Peyer's patch (tissue), 4 donors: ENCODE data around the gene TM9SF1. TPM values are rescaled to one million over a fixed set of nuclear protein-coding genes. Genes with fewer than 3 reads are reported as not detected.

Experiments used
- DNase-seq, 3 donors: peaks; one replicate each; pipeline ENCODE4 v3.0.0-alpha.2; 2017 to 2019
- H3K27ac ChIP-seq, 4 donors: fragments of 200-600 bp; sonication (generic); one replicate each; pipeline ENCODE4 v1.5.1; 2016 to 2019
- H3K27me3 ChIP-seq, 2 donors: fragments of 200-600 bp; sonication (generic); one replicate each; pipeline ENCODE4 v1.5.1; 2019
- H3K36me3 ChIP-seq, 3 donors: fragments of 200-600 bp; sonication (generic); one replicate each; pipeline ENCODE4 v1.5.1; 2016 to 2019
- H3K4me1 ChIP-seq, 4 donors: fragments of 200-600 bp; sonication (generic); one replicate each; pipeline ENCODE4 v1.5.1; 2016 to 2019
- H3K4me3 ChIP-seq, 4 donors: fragments of 200-600 bp; sonication (generic); 1 replicate in 3 of 4; 2 replicates in 1 of 4; pipeline ENCODE4 v1.5.1; 2016 to 2019; ENCODE audit warnings: mild to moderate bottlenecking in 1 of 4
- H3K9me3 ChIP-seq, 4 donors: fragments of 200-600 bp; sonication (generic); one replicate each; pipeline ENCODE4 v1.5.1; 2016 to 2019; ENCODE audit warnings: mild to moderate bottlenecking in 1 of 4
- CTCF ChIP-seq, 6 experiments: fragments of 450-650 bp in 4 of 6; fragments of 200-600 bp in 2 of 6; sonication (generic) in 1 of 6; IDR thresholded peaks; one replicate each; pipeline ENCODE4 v1.5.1; 2017 to 2019; ENCODE audit warnings: antibody characterized with exemption in 6 of 6, mild to moderate bottlenecking in 3 of 6, moderate library complexity in 1 of 6
- POLR2A ChIP-seq, 2 donors: fragments of 450-650 bp; IDR thresholded peaks; one replicate each; pipeline ENCODE4 v1.5.1; 2017; ENCODE audit warnings: antibody characterized with exemption in 2 of 2, mild to moderate bottlenecking in 2 of 2, moderate library complexity in 2 of 2
- total RNA-seq, 4 donors: library from RNA; depleted of rRNA; stranded (reverse); fragments of >200 nt; gene quantifications; one replicate each; pipeline ENCODE4 v1.1.0, GENCODE V29; 2016

TM9SF1 gene
- total RNA-seq, 4 donors from 2014 or later = 22.3 to 80.7 (median 49.8) TPM

- TF ChIP-seq POLR2A (IDR thresholded peaks at IDR 0.05) (peak; percentile 93 to 94), CTCF (IDR thresholded peaks at IDR 0.05) (peak in 3 of 6 experiments; percentile 17 to 28 (median 26))
- Histone ChIP-seq H3K36me3 (peaks cover 0 to 36% (median 0%) of the 10 kb centered on the region in 3 donors), H3K4me3 (peak within 1 kb of the TSS; percentile 62 to 80 (median 72)), H3K27ac (peak within 1 kb of the TSS; percentile 96 to 98 (median 97)), H3K9me3 (no peaks in the 10 kb centered on the region), H3K4me1 (peaks cover 0 to 22% (median 3%) of the 10 kb centered on the region in 4 donors), H3K27me3 (no peaks in the 10 kb centered on the region)
- peak; percentile 94 to 99 (median 99) for DNase-seq
Measured at GRCh38 chr14:24212924-24213865, 18.0 kb upstream of the TM9SF1 start, which contains the start of gene CHMP4A. TSS of gene CHMP4A (minus strand) at chr14:24213488. CDS start at chr14:24213439, 49 bp downstream.

GRCh38 chr14:24211311-24211710 lies 16.1 kb upstream of the TM9SF1 start:
- Histone ChIP-seq H3K9me3 (no peaks in the 10 kb centered on the region), H3K27ac (no peak overlapping the region), H3K4me1 (peaks cover 0 to 22% (median 2%) of the 10 kb centered on the region in 4 donors), H3K27me3 (no peaks in the 10 kb centered on the region), H3K4me3 (no peak overlapping the region), H3K36me3 (peaks cover 0 to 51% (median 0%) of the 10 kb centered on the region in 3 donors)
- DNase-seq = no peak
- TF ChIP-seq CTCF (IDR thresholded peaks at IDR 0.05) (no peak), POLR2A (IDR thresholded peaks at IDR 0.05) (no peak)

- DNase-seq = no peak
- H3K4me1 ChIP-seq = peaks cover 0 to 10% (median 0%) of the 10 kb centered on the region in 4 donors
- H3K9me3 ChIP-seq = no peaks in the 10 kb centered on the region
- H3K27me3 ChIP-seq = no peaks in the 10 kb centered on the region
- H3K36me3 ChIP-seq = peaks cover 0 to 67% (median 0%) of the 10 kb centered on the region in 3 donors
- TF ChIP-seq POLR2A (IDR thresholded peaks at IDR 0.05) (no peak), CTCF (IDR thresholded peaks at IDR 0.05) (no peak)
- H3K4me3 ChIP-seq = no peak overlapping the region
- H3K27ac ChIP-seq = no peak overlapping the region
Measured at GRCh38 chr14:24207625-24208024, 12.4 kb upstream of the TM9SF1 start.

GRCh38 chr14:24207104-24207551 lies 11.9 kb upstream of the TM9SF1 start:
- H3K27me3 ChIP-seq = no peaks in the 10 kb centered on the region
- no peak overlapping the region for H3K27ac ChIP-seq
- DNase-seq = no peak
- TF ChIP-seq POLR2A (IDR thresholded peaks at IDR 0.05) (no peak), CTCF (IDR thresholded peaks at IDR 0.05) (no peak)
- H3K9me3 ChIP-seq = no peaks in the 10 kb centered on the region
- H3K4me3 ChIP-seq = no peak overlapping the region
- peaks cover 0 to 72% (median 0%) of the 10 kb centered on the region in 3 donors for H3K36me3 ChIP-seq
- H3K4me1 ChIP-seq = peaks cover 0 to 5% (median 0%) of the 10 kb centered on the region in 4 donors

- H3K4me3 ChIP-seq = no peak overlapping the region
- no peak for DNase-seq
- H3K27ac ChIP-seq = no peak overlapping the region
- TF ChIP-seq POLR2A (IDR thresholded peaks at IDR 0.05) = no peak
- TF ChIP-seq CTCF (IDR thresholded peaks at IDR 0.05) = no peak
- H3K4me1 ChIP-seq = no peaks in the 10 kb centered on the region
- H3K9me3 ChIP-seq = no peaks in the 10 kb centered on the region
- no peaks in the 10 kb centered on the region for H3K27me3 ChIP-seq
- peaks cover 0 to 75% (median 0%) of the 10 kb centered on the region in 3 donors for H3K36me3 ChIP-seq
Measured at GRCh38 chr14:24206260-24207103, 11.2 kb upstream of the TM9SF1 start.
